RWPE2 (cell line): ENCODE results near the gene PFDN5.

Experiments used
- ATAC-seq: fragments of 200-7000 bp; cut with Tn5 transposase; 3 replicates; pipeline ENCODE4 v1.9.1; 2021; ENCODE audit warnings: low read depth
- DNase-seq: peaks from one replicate; pipeline ENCODE4 v3.0.0-alpha.2; 2020; ENCODE audit warnings: low spot score
- H3K27ac ChIP-seq: fragments of 450-650 bp; 2 replicates; pipeline ENCODE4 v1.5.1; 2017; ENCODE audit warnings: mild to moderate bottlenecking; ENCODE audit not compliant: poor library complexity, severe bottlenecking
- H3K27me3 ChIP-seq: fragments of 250-450 bp; sonication (Bioruptor Pico); 2 replicates; pipeline ENCODE4 v1.5.1; 2021; ENCODE audit warnings: mild to moderate bottlenecking, moderate library complexity; ENCODE audit not compliant: insufficient read depth, poor library complexity, severe bottlenecking
- H3K36me3 ChIP-seq: fragments of 250-450 bp; sonication (Bioruptor Pico); 2 replicates; pipeline ENCODE4 v1.5.1; 2020; ENCODE audit warnings: low read depth, mild to moderate bottlenecking, moderate library complexity
- H3K4me1 ChIP-seq: fragments of 250-450 bp; sonication (Bioruptor Pico); 2 replicates; pipeline ENCODE4 v1.5.1; 2021; ENCODE audit warnings: mild to moderate bottlenecking, moderate library complexity; ENCODE audit not compliant: insufficient read depth, poor library complexity, severe bottlenecking
- H3K4me3 ChIP-seq: fragments of 250-450 bp; sonication (Bioruptor Pico); 2 replicates; pipeline ENCODE4 v1.5.1; 2021; ENCODE audit warnings: mild to moderate bottlenecking, moderate library complexity; ENCODE audit not compliant: severe bottlenecking
- H3K9me3 ChIP-seq: fragments of 250-450 bp; sonication (Bioruptor Pico); 2 replicates; pipeline ENCODE4 v1.5.1; 2021; ENCODE audit warnings: mild to moderate bottlenecking, moderate library complexity; ENCODE audit not compliant: severe bottlenecking
- CTCF ChIP-seq: fragments of 450-650 bp; IDR thresholded peaks from one replicate; pipeline ENCODE4 v1.5.1; 2017; ENCODE audit warnings: mild to moderate bottlenecking, moderate library complexity; ENCODE audit not compliant: poor library complexity, severe bottlenecking

Gene PFDN5

GRCh38 chr12:53299454-53300180 is 4.3 kb downstream of the PFDN5 start, which contains the start of gene MYG1:
MYG1 (plus strand) TSS chr12:53299695; CDS start chr12:53299738, 43 bp downstream.
- H3K36me3 ChIP-seq: peaks cover 55% of the 10 kb centered on the region
- peak; percentile 80 for ATAC-seq
- DNase-seq: peak; percentile 84
- no peaks in the 10 kb centered on the region for H3K9me3 ChIP-seq
- H3K27me3 ChIP-seq: no peaks in the 10 kb centered on the region
- H3K4me1 ChIP-seq: peaks cover 11% of the 10 kb centered on the region
- peak within 1 kb of the TSS; percentile 56 for H3K4me3 ChIP-seq
- H3K27ac ChIP-seq: peak within 1 kb of the TSS; percentile 50
- no peak for TF ChIP-seq CTCF

- peaks cover 11% of the 10 kb centered on the region for H3K4me1 ChIP-seq
- H3K36me3 ChIP-seq: peaks cover 56% of the 10 kb centered on the region
- no peak for TF ChIP-seq CTCF
- ATAC-seq (no peak), DNase-seq (no peak)
- peak overlapping the region; percentile 56 for H3K4me3 ChIP-seq
- no peaks in the 10 kb centered on the region for H3K9me3 ChIP-seq
- H3K27ac ChIP-seq: peak overlapping the region; percentile 50
- H3K27me3 ChIP-seq: no peaks in the 10 kb centered on the region
Observed at GRCh38 chr12:53300187-53300586, 4.8 kb downstream of the PFDN5 start.

GRCh38 chr12:53302903-53303302 is 7.6 kb downstream of the PFDN5 start:
- peaks cover 11% of the 10 kb centered on the region for H3K4me1 ChIP-seq
- H3K27ac ChIP-seq: no peak overlapping the region
- no peak for ATAC-seq
- no peak for TF ChIP-seq CTCF
- no peaks in the 10 kb centered on the region for H3K27me3 ChIP-seq
- H3K4me3 ChIP-seq: no peak overlapping the region
- peaks cover 66% of the 10 kb centered on the region for H3K36me3 ChIP-seq
- H3K9me3 ChIP-seq: no peaks in the 10 kb centered on the region
- no peak for DNase-seq

GRCh38 chr12:53306826-53307225 is 11.5 kb downstream of the PFDN5 start:
- H3K9me3 ChIP-seq: no peaks in the 10 kb centered on the region
- no peaks in the 10 kb centered on the region for H3K27me3 ChIP-seq
- ATAC-seq: no peak
- H3K36me3 ChIP-seq: peaks cover 71% of the 10 kb centered on the region
- no peak overlapping the region for H3K27ac ChIP-seq
- no peak for TF ChIP-seq CTCF
- no peaks in the 10 kb centered on the region for H3K4me1 ChIP-seq
- H3K4me3 ChIP-seq: no peak overlapping the region
- DNase-seq: no peak

- no peak overlapping the region for H3K4me3 ChIP-seq
- ATAC-seq (no peak), DNase-seq (no peak)
- no peaks in the 10 kb centered on the region for H3K27me3 ChIP-seq
- TF ChIP-seq CTCF: no peak
- H3K36me3 ChIP-seq: peaks cover 60% of the 10 kb centered on the region
- no peak overlapping the region for H3K27ac ChIP-seq
- no peaks in the 10 kb centered on the region for H3K4me1 ChIP-seq
- H3K9me3 ChIP-seq: no peaks in the 10 kb centered on the region
Observed at GRCh38 chr12:53308276-53308675, 12.9 kb downstream of the PFDN5 start.
